Pons (tissue), 1 donor: ENCODE data around the gene LSS.
"Not testable (repeated sequence)": the region's sequence is repeated elsewhere in the genome, so short reads cannot be mapped to it uniquely, and the experiment has no call there.

Experiments
- DNase-seq: peaks from one replicate; pipeline ENCODE4 v3.0.0-alpha.2; 2016; ENCODE audit warnings: low spot score

Gene LSS

GRCh38 chr21:46205166-46205565 is 23.4 kb downstream of the LSS start:
- DNase-seq, result no peak

- DNase-seq, result no peak
Observed at GRCh38 chr21:46203203-46203600, 25.4 kb downstream of the LSS start.

GRCh38 chr21:46202592-46203202 is 25.9 kb downstream of the LSS start:
- DNase-seq, result no peak

- DNase-seq, result not testable (repeated sequence)
Observed at GRCh38 chr21:46200877-46201803, 27.4 kb downstream of the LSS start.

- DNase-seq, result no peak
Observed at GRCh38 chr21:46199436-46200373, 28.9 kb downstream of the LSS start.

- DNase-seq, result no peak
Observed at GRCh38 chr21:46196733-46197132, 31.8 kb downstream of the LSS start.

GRCh38 chr21:46195595-46196195 is 32.9 kb downstream of the LSS start:
- DNase-seq, result no peak

GRCh38 chr21:46194374-46195334 is 33.9 kb downstream of the LSS start:
- no peak for DNase-seq

GRCh38 chr21:46193829-46194373 is 34.7 kb downstream of the LSS start:
- no peak for DNase-seq

- no peak for DNase-seq
Observed at GRCh38 chr21:46191686-46192575, 36.6 kb downstream of the LSS start.

- DNase-seq, result no peak
Observed at GRCh38 chr21:46191257-46191685, 37.3 kb downstream of the LSS start.

- no peak for DNase-seq
Observed at GRCh38 chr21:46190491-46191131, 38.0 kb downstream of the LSS start.

- DNase-seq, result no peak
Observed at GRCh38 chr21:46189959-46190490, 38.5 kb downstream of the LSS start.

- peak; percentile 61 for DNase-seq
Observed at GRCh38 chr21:46189213-46189958, 39.2 kb downstream of the LSS start.

GRCh38 chr21:46188226-46189212 is 40.1 kb downstream of the LSS start:
- peak; percentile 92 for DNase-seq

GRCh38 chr21:46187814-46188213 is 40.8 kb downstream of the LSS start:
- DNase-seq, result peak; percentile 32
